ENCODE measurements around the gene ARSI.

ARSI gene

DNA sequence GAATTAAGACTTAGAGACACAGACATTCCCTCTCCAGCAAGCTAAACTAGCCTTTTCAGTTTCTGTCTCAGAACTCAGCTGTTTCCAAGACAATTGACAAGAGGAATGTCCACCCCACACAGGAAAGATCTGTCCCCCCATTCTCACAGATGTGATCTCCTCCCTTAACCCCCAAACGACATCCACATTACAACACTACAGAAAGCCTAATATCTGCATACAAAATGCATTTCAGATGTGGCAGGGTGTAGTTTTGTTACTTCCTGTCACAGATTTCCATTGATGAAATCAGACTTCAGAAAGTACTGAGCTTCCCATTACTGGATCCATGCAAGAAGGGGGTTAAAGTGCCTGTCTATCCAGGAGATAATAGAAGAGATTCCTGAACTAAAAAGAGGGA, 2.9 kb upstream of the ARSI start:
- DNase-seq, result no peak

DNA sequence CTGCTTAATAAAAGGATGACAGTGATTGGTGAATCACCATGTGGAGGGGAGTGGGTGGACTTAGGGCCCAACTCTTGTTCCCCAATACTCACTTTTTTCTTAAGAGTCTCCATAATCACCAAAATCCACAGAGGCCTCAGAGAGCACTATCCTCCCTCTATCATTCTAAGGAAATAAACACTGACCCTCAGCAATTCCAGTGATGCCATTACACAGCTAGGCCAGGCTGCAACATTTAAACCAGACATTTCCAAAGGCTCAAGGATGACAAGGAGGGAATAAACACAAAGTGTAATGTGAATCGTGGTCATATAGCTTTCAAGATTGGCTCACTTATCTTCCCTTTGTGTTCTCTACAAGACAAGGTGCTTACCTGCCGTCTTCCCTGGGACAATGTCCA, 2.4 kb upstream of the ARSI start:
- DNase-seq, result no peak

GRCh38 chr5:150304481-150305081, 1.9 kb upstream of the ARSI start:
- DNase-seq, result no peak

DNA sequence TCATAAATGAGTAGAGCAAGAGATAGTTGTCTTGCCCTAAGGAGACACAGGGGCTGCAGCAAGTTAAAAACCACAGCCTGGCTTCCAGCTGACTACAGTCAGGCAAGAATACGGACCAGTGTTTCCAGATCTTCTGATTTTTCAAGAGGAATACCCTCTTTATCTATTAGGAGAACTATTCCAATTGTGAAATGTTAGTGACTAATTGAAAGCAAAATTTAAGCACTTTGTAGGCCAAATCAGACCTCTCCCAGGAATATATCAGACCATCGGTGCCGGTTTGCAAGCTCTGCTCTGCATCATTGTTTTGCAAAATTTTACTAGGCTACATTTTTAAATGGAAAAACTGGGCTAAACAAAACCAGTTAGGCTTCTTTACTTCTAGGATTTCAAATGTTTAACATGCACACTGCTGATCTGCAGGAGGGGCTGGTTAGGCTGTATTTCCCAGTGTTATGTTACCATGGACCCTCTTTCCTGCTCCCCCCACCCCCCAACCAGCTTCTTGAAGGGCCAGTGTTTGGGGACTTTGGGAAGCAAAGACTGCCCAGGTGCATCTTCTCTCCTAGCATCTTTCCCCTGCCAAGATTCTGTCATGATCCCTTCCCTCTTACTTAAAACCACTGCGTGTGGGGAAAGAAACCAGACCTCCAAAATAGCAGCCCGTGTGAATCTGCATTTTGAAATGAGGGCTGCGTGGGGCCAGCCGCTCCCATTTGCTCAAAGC, 1.1 kb upstream of the ARSI start:
- no peak for DNase-seq

DNA sequence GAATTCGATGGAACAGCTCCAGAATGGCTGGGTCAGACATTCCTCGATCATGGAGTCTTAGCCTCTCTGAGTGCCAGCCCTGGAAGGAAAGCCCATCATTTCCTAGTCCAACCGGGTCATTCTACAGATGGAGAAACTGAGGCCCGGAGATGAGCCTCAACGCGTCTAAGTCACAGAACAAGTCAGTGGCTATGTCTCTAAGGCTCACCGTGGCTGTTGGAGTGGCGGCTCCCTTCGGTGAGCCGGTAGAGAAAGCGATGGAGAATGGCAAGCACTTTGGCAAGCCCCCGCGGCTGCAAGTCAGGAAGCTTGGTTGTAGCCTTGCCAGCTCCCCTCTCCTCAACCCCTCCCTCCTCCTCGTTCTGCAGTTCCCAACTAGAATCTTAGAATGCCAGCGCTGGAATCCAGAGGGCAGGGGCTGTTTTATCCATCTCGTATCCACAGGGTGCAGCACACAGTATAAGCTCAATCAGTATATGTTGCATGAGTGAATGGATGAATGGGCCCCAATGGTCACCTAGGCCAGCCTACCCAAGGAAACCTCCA, 438 bp upstream of the ARSI start:
- no peak for DNase-seq

GRCh38 chr5:150301901-150302300, 804 bp downstream of the ARSI start:
- no peak for DNase-seq

- no peak for DNase-seq
Observed at GRCh38 chr5:150301170-150301505, 1.6 kb downstream of the ARSI start.

- DNase-seq, result no peak
Observed at GRCh38 chr5:150300496-150301169, 2.1 kb downstream of the ARSI start.

DNA sequence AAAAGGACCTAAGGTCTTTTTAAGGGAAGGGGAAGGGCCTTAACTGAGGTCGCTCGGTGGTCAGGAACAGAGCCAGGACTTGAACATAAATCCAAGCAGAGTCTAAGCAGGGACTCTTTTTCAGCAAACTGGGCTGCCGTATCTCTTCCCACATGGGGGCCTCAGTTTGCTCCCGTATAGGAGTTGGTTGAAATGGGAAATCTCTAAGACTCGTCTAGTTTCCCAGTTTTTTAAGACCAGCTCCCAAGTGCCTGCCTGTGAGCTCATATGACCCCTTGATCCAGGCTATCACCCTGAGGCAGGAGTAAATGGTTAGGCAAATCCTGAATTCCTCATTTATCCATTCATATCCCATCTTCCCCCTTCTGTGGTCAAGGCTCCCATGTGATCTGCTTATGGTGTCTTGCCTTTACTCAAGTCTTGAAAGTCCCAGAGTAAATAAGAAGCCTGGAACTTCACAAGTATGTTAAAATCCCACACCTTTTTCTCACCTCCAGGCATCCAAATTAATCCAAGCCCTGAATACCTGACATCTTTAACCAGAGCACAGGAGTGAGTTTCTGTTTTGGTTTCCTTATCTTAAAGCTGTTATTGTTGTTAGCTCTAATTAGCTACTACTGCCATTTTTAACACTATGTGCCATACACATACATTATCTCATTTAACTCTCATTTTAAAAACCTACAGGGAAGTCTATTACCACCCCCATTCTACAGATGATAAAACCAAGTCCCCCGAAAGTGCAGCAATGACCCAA, 3.0 kb downstream of the ARSI start:
- DNase-seq, result no peak

GRCh38 chr5:150298701-150299451, 3.8 kb downstream of the ARSI start:
- DNase-seq, result no peak

DNA sequence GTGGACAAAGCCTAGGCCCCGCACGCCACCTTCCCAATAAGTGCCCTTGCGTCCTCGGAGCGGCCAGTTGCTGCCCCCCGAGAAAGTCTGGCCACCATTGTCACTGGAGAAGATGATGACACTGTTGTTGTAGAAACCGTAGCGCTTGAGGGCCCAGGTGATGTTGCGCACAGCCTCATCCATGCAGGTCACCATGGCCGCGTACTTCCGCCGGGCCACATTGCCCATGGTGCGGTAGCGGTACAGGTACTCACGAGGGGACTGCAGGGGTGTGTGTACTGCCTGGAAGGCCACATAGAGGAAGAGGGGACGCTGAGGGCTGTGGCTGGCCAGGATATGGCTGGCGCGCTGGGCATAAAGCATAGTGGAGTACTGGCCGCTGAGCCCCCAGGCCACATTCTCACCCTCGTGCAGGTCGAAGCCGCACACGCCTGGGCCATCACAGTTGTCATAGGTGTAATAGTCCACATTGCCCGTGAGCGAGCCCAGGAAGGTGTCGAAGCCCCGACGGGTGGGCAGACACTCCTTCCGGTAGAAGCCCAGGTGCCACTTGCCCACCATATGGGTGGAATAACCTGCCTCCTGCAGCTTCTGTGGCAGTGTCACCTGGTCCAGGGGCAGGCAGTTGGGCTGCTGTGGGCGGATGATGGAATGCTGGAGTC, 4.6 kb downstream of the ARSI start:
- no peak for DNase-seq

GRCh38 chr5:150297236-150297890, 5.3 kb downstream of the ARSI start:
- no peak for DNase-seq

- no peak for DNase-seq
Observed at GRCh38 chr5:150296496-150296895, 6.2 kb downstream of the ARSI start.

DNA sequence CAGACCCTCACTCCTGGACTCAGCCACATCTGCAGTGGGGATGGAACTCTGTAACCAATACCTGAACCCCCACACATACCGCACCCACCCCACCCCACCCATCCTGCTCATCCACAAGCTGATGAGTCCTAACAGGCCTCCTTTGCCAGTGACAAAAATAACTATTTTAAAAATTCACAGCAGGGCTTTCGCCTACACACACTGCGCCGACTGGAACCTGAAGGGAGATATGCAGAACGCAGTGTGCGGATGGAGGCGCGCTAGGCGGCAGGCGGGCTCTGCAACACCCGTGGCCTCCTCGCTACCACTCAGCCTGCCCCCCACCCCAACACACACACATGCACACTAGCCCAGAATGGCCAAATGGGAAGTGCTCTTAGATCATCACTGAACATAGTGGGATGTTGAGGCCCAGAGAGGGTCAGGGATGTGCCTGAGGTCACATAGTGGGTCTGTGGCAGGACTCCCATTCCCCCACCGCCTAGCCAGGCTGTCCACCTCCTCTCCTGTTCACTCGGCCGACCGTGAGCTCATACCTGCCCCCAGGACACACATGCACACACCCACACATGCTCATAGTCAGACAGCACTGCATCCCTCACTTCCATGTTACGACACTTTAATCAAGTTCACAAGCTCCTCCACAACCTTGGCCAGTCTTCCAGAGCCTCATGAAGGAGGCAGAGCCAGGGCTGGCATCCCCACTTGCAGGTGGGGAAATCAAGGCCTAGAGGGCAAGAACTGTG, 6.8 kb downstream of the ARSI start:
- DNase-seq, result no peak

GRCh38 chr5:150295172-150295634, 7.5 kb downstream of the ARSI start:
- no peak for DNase-seq

GRCh38 chr5:150294551-150295071, 8.1 kb downstream of the ARSI start:
- no peak for DNase-seq

DNA sequence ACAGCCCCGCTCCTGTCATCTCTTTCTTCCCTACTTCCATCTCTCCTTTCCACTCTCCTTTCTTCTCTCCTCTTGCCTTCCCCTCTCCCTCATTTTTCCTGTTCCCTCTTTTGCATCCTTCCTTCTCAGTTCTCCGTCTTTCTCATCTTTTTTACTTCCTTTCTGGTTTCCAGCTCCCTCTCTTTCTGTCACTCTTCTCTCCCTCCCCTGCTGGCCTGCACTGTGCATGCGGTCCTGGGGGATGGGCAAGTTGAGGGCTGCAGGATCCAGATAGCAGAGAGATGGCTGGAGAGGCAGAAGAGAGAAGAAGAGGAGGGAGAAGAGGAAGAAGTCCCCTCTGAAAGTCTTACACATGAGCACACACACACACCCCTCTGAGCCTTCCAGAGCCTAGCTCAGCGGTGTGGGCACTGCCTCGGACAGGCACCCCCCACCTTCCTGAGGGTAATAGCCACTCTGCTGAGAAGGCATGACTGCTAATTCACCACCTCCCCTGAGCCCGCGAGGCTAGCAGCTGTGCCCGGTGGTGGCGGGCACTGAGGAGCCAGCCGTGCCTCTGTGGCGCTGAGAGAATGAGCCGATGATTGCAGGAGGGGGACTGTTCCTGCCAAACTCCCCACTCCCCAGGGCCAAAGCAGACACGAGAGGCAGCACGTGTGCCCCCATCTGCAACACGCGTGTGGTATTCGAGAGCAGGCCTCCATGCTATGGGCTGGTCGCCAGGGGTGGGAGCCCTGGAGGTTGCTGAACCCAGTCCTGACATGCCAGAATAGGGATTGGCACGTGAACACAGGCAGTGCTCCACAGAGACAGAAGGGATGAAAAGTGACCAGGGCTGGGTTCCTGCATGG, 9.4 kb downstream of the ARSI start:
- no peak for DNase-seq

GRCh38 chr5:150291388-150292385, 11.0 kb downstream of the ARSI start:
- DNase-seq, result peak; percentile 8

All from NCI-H2107 (cell line).